K562 (cell line): ENCODE measurements around the gene HOXB3. TPM values are rescaled to one million over a fixed set of nuclear protein-coding genes. Genes with fewer than 3 reads are reported as not detected.

ENCODE experiments used
- CBFA2T2 ChIP-seq: fragments of 450-650 bp; conservative IDR thresholded peaks from 2 replicates; pipeline ENCODE4 v1.6.1; 2017; ENCODE audit warnings: mild to moderate bottlenecking
- CBFA2T3 ChIP-seq: fragments of 450-650 bp; IDR thresholded peaks from 2 replicates; pipeline ENCODE4 v1.6.1; 2017
- CBFB ChIP-seq: sonication (generic); formaldehyde crosslinking; IDR thresholded peaks from 2 replicates; pipeline ENCODE4 v1.4.0; 2020; ENCODE audit warnings: mild to moderate bottlenecking, missing genetic modification reagents
- FIP1L1 ChIP-seq: fragments of 200-400 bp; formaldehyde crosslinking; IDR thresholded peaks from 2 replicates; pipeline ENCODE4 v1.6.1; 2018; ENCODE audit warnings: mild to moderate bottlenecking, low read depth, low read length; ENCODE audit not compliant: poor library complexity, severe bottlenecking
- GABPA ChIP-seq: fragments of 200-800 bp; sonication (Bioruptor generic); conservative IDR thresholded peaks from 2 replicates; pipeline ENCODE4 v1.6.1; 2016; ENCODE audit warnings: low read depth, missing genetic modification characterization, missing compliant biosample characterization
- GATAD2B ChIP-seq: fragments of 450-650 bp; IDR thresholded peaks from 2 replicates; pipeline ENCODE4 v1.6.1; 2017; ENCODE audit warnings: mild to moderate bottlenecking, borderline replicate concordance
- NCOR1 ChIP-seq: fragments of 450-650 bp; IDR thresholded peaks from 2 replicates; pipeline ENCODE4 v1.6.1; 2016; ENCODE audit warnings: mild to moderate bottlenecking, moderate library complexity
- NR2C2 ChIP-seq, 2 experiments: fragments of 200-800 bp in 1 of 2; sonication (Bioruptor generic) in 1 of 2; sonication (generic) in 1 of 2; formaldehyde crosslinking in 1 of 2; IDR thresholded peaks; 2 replicates each; pipeline versions ENCODE4 v1.6.1 to v1.8.0; 2016 to 2022; ENCODE audit warnings: mild to moderate bottlenecking in 1 of 2, missing compliant biosample characterization in 1 of 2, missing genetic modification characterization in 1 of 2, missing genetic modification reagents in 1 of 2
- POLR2AphosphoS2 ChIP-seq: IDR thresholded peaks from 2 replicates; pipeline ENCODE4 v1.6.1; 2012; ENCODE audit warnings: low read length, improper control_type of control experiment
- RFX5 ChIP-seq: IDR thresholded peaks from 2 replicates; pipeline ENCODE4 v1.6.1; 2011; ENCODE audit warnings: low read depth, mild to moderate bottlenecking, improper control_type of control experiment, low read length
- RFX7 ChIP-seq: fragments of 250-450 bp; sonication (Bioruptor Pico); IDR thresholded peaks from 2 replicates; pipeline ENCODE4 v1.5.1; 2021; ENCODE audit warnings: mild to moderate bottlenecking
- SLC30A9 ChIP-seq: fragments of 250-450 bp; sonication (Bioruptor Pico); IDR thresholded peaks from 2 replicates; pipeline ENCODE4 v1.8.0; 2022; ENCODE audit warnings: mild to moderate bottlenecking, moderate library complexity
- SP1 ChIP-seq: sonication (generic); formaldehyde crosslinking; IDR thresholded peaks from 2 replicates; pipeline ENCODE4 v1.8.1; 2022; ENCODE audit warnings: mild to moderate bottlenecking, missing genetic modification reagents
- SP2 ChIP-seq: IDR thresholded peaks from 2 replicates; pipeline ENCODE4 v1.6.1; 2011; ENCODE audit warnings: mild to moderate bottlenecking, low read depth, low read length, moderate library complexity; ENCODE audit not compliant: poor library complexity, severe bottlenecking; ENCODE audit errors: extremely low read depth
- TAF9B ChIP-seq: fragments of 450-650 bp; IDR thresholded peaks from 2 replicates; pipeline ENCODE4 v1.6.1; 2018; ENCODE audit warnings: mild to moderate bottlenecking; ENCODE audit not compliant: partially characterized antibody
- TAL1 ChIP-seq: fragments of 450-650 bp; IDR thresholded peaks from 2 replicates; pipeline ENCODE4 v1.6.1; 2016; ENCODE audit warnings: mild to moderate bottlenecking
- TSHZ1 ChIP-seq: fragments of 250-450 bp; sonication (Bioruptor Pico); IDR thresholded peaks from 2 replicates; pipeline ENCODE4 v1.4.0; 2020; ENCODE audit warnings: mild to moderate bottlenecking, moderate library complexity
- ZBTB17 ChIP-seq: fragments of 450-650 bp; formaldehyde crosslinking; IDR thresholded peaks from 2 replicates; pipeline ENCODE4 v1.4.0; 2020; ENCODE audit warnings: mild to moderate bottlenecking
- ZFPM2 ChIP-seq: fragments of 250-450 bp; sonication (Bioruptor Pico); IDR thresholded peaks from 2 replicates; pipeline ENCODE4 v1.5.1; 2022; ENCODE audit warnings: mild to moderate bottlenecking
- ZKSCAN3 ChIP-seq: fragments of 250-450 bp; sonication (Bioruptor Pico); IDR thresholded peaks from 2 replicates; pipeline ENCODE4 v1.4.0; 2020
- ZNF165 ChIP-seq: fragments of 250-450 bp; sonication (Bioruptor Pico); IDR thresholded peaks from 2 replicates; pipeline ENCODE4 v1.4.0; 2020; ENCODE audit warnings: borderline replicate concordance
- ZNF354B ChIP-seq: fragments of 250-450 bp; sonication (Bioruptor Pico); IDR thresholded peaks from 2 replicates; pipeline ENCODE4 v1.4.0; 2020
- ZNF431 ChIP-seq: sonication (generic); formaldehyde crosslinking; IDR thresholded peaks from 2 replicates; pipeline ENCODE4 v1.8.0; 2022; ENCODE audit warnings: mild to moderate bottlenecking, missing genetic modification reagents
- polyA plus RNA-seq, 8 experiments: library from polyadenylated mRNA; depleted of rRNA in 4 of 8; stranded (reverse) in 5 of 8; unstranded in 3 of 8; fragments of >200 nt; fragmentation: Nextera tagmentation in 2 of 8; fragmentation: Illumina TruSeq in 1 of 8; extraction: Ambion mirVana in 2 of 8; extraction: Trizol in 1 of 8; gene quantifications; 2 replicates each; pipeline versions ENCODE4 v1.2.1 to v1.2.3, GENCODE V29; 2011 to 2014; ENCODE audit warnings: inconsistent platforms in 1 of 8, missing spikeins in 1 of 8
- total RNA-seq, 7 experiments: library from RNA; depleted of rRNA in 6 of 7; stranded (reverse); fragments of >200 nt in 6 of 7; fragmentation: Illumina TruSeq in 2 of 7; extraction: Trizol in 2 of 7; gene quantifications; 2 replicates each; pipeline versions ENCODE4 v1.2.1 to v1.2.3, GENCODE V29; 2011 to 2021; ENCODE audit warnings: low replicate concordance in 1 of 7
- TF ChIP-seq, protein P1 (sequence below): fragments of 450-650 bp; IDR thresholded peaks from 2 replicates; pipeline ENCODE4 v1.6.1; 2017; ENCODE audit warnings: mild to moderate bottlenecking, moderate library complexity

The HOXB3 gene
- total and polyA plus RNA-seq, 9 of the 15 experiments (the other 6 are each of a cell fraction or from before 2014, with no cell fraction given), result 2.4 to 41.3 (median 20.2) TPM

GRCh38 chr17:48555258-48556228 is 34.5 kb downstream of the HOXB3 start (continued):
- no peak for TF ChIP-seq NR2C2 (CRISPR knock-in tag; IDR thresholded peaks at IDR 0.05)
- TF ChIP-seq NR2C2 (tag; IDR thresholded peaks at IDR 0.05), result peak; percentile 87
- TF ChIP-seq CBFA2T2, result peak; percentile 50
- TF ChIP-seq RFX7 (CRISPR knock-in tag), result peak; percentile 62; the same call in 1 of the 2 replicates
- no peak for TF ChIP-seq TSHZ1
- TF ChIP-seq ZNF354B (CRISPR knock-in tag), result no peak
- no peak for TF ChIP-seq POLR2AphosphoS2
- peak; percentile 6; the same call in 1 of the 2 replicates for TF ChIP-seq TAL1
- no peak for TF ChIP-seq GATAD2B
- no peak for TF ChIP-seq RFX5
- no peak for TF ChIP-seq ZFPM2 (CRISPR knock-in tag)
- TF ChIP-seq SP1 (CRISPR knock-in tag), result peak; percentile 32; the same call in 1 of the 2 replicates
- no peak for TF ChIP-seq ZNF165 (CRISPR knock-in tag)
- peak; percentile 70 for TF ChIP-seq TAF9B
- TF ChIP-seq CBFB (CRISPR knock-in tag), result no peak
- TF ChIP-seq ZKSCAN3 (CRISPR knock-in tag), result no peak
- TF ChIP-seq FIP1L1, result no peak
- no peak for TF ChIP-seq SLC30A9 (CRISPR knock-in tag)
- peak; percentile 68 for TF ChIP-seq CBFA2T3
- TF ChIP-seq, protein P1, sequence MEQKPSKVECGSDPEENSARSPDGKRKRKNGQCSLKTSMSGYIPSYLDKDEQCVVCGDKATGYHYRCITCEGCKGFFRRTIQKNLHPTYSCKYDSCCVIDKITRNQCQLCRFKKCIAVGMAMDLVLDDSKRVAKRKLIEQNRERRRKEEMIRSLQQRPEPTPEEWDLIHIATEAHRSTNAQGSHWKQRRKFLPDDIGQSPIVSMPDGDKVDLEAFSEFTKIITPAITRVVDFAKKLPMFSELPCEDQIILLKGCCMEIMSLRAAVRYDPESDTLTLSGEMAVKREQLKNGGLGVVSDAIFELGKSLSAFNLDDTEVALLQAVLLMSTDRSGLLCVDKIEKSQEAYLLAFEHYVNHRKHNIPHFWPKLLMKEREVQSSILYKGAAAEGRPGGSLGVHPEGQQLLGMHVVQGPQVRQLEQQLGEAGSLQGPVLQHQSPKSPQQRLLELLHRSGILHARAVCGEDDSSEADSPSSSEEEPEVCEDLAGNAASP, result no peak
- TF ChIP-seq SP2, result no peak
- peak; percentile 49; the same call in 1 of the 2 replicates for TF ChIP-seq GABPA (tag)
- peak; percentile 80 for TF ChIP-seq NCOR1
- no peak for TF ChIP-seq ZNF431 (CRISPR knock-in tag)
- TF ChIP-seq ZBTB17 (CRISPR knock-in tag), result no peak
